Measurements from ENCODE around the gene DUS1L.

The DUS1L gene

DNA sequence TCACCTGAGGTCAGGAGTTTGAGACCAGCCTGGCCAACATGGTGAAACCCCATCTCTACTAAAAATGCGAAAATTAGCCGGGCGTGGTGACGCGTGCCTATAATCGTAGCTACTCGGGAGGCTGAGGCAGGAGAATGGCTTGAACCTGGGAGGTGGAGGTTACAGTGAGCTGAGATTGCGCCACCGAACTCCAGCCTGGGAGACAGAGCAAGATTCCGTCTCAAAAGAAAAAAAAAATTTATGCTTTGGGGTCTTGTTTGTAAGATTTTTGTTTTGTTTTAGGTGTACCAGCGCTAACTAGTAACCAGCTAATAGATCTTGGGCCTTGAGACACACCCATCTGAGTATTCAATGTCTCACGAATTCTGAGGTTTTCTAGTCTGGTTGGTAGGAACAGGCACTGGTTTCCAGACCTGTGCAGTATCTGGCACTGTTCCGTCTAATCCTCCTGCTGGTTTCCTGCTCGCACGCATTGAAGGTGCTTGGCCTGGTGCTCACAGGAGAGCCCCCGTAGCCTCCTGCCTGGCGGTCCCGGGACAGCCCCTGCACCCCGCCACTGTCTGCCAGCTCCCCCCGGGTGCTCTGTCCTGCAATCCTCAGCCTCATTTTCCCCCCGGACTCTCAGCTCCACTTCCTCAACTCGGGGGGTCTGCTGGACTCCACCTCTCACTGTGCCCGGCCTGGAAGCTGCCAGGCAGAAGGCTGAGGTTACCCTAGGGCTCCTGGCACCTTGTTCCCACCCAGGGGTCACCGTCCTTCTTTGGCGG, 10.6 kb upstream of the DUS1L start:
- DNase-seq = peak; percentile 42

DNA sequence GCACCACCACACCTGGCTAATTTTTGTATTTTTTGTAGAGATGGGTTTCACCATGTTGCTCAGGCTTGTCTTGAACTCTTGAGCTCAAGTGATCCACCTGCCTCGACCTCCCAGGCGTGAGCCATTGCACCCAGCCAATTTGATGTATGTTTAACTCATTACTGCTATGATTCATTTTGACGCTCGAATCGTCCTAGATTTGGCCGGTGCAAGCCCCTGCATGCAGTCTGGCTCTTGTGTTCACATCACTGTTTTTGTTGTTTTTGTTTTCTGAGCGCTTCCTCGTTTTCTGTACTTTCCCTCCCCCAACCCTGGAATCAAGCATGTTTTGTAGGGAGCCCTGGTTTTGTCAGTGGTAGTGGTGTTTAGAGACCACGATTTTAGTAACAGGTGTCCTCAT, 7.8 kb upstream of the DUS1L start:
- DNase-seq = no peak

DNA sequence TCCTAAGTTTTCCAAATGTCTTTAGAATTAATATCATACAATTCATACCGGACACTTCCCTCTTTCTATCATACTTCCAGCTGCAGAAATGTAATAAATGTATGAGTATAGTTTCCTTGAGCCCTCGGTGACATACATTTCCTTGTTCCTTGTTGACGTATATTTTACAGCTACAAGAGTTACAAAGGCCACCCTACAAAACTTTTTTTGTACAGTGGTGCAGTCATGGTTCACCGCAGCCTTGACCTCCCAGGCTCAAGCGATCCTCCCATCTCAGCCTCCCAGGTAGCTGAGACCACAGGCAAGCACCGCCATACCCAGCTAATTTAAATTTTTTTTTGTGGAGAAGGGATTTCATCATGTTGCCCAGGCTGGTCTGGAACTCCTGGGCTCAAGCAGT, 7.2 kb upstream of the DUS1L start:
- no peak for DNase-seq

DNA sequence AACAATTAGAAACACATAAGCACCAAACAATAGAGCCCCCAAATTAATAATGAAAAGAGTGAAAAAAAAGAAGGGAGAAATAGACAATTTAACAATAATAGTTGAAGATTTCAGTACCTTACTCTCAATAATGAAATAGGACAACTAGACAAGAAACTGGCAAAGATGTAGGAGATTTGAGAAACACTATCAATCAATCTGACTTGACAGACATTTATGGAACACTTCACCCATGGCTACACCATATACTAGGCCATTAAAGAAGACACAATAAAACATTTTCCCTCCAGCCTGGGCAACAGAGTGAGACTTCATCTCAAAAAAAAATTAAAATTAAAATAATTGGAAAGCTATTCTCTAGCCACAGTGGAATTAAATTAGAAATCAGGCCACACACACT, 5.0 kb upstream of the DUS1L start:
- DNase-seq = no peak

DNA sequence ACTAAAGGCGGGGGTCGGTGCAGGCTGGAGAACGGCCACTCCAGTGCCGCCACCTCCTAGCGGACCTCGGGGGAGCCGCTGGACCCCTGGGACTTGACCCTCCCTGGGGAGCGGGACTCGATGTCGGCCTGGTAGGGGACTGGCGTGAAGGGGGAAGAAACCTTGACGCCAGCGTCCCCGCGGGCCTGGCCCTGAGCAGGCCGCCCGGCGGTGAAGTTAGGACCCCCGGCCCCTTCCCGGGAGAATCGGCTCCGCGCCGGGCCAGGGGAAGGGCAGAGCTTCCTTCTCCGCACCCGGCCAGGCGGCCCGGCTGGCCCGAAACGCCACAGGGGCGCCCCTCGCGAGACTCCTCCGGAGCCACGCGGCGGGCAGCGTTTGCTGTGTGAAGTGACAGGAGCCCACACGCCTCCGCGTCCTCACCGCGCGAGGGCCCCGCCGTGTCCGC, 389 bp downstream of the DUS1L start:
- DNase-seq = peak; percentile 52

DNA sequence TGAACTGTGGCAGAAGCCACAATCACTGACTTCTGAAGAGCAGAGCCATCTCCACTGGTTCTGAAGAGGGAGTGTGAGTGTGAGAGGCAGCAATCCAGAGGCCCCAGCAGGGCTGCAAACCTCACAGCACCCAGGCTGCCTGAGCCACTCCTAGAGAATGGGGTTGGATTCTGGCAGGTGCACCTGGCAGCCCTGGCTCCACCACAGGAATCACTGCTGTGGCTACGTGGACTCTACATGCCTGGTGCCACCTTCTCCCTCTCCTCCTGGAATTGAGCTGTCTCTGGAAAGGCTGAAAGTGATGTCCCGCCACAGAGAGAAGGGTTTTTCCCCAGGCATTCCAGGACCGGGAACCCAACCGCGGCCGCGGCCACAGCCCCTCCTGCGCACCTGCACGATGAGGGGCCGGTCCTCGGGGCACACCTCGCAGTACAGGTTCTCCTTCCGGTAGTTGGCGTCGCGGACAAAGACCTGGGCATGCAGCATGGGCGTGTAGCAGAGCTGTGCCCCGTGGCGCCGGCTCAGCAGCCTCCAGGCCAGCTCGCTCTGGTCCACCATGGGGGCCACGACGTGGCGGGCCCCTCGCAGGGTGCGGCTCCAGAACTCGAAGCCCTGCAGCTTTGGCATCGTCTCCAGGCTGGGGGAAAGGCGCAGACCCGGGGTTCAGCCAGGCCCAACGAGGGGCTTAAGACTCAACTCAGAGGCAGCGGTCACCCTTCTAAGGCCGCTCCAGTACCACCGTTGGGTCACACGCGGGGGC, 991 bp downstream of the DUS1L start:
- no peak for DNase-seq

DNA sequence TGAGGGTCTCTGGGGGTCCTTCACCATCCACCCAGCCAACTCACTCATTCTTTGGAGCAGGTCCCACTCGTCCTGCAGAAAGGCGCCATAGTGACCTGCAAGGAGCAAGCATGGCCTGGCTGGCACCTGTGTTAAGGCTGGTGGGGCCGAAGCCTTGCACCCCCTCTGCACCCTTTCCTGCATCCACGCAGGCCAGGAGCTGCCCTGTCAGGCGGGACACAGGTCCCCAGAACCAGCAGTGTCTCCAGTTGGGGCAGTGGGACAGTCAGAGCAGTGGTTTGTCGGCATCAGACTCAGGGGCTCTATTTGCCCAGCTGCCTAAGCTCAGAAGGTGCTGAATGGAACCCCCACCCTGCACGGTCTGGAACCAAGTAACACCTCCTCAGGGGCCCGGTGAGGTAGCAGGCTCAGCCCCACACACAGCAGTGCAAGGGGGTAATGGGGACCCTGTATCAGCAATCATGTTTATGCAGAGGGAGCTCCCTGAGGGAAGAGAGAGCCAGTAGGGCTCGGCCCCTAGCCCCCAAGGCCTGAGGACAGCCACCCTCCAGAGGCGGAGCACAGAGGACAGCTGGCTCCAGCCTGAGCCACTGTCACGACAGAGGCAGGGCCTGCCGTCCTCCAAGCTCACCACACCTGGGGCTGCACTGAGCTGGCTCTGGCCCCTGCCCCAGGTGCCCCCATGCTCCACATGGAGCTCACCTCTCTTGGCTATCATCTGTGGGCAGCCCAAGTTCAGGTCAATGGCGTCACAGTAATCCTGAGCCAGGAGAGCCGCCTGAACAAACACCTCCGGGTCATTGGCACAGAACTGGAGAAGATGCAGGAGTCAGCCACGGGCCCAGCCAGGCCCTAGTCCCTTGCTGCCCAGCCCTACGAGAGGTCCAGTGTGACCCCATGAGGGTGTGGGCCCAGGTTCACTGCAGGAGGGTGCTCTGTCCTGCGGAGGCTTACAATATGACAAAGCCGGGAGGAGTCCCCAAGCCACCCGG, 1.9 kb downstream of the DUS1L start:
- no peak for DNase-seq

DNA sequence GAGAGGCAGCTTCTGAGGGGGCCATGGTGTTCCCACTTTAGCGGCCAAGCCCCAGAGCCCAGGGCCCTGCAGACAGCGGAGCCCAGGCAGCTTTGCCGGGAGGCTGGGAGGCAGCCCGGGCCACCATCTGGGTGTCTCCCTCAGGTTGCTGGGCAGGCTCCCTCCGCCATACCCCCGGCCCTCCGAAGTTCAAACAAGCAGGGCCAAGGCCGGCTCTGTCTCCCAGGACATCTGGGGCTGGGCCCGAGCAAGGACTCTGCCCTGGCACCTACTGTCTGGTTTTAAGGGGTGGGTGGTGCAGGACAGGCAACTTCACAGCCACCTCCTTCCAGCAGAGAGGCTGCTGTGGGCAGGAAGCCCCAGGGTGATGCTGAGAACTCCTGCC, 2.6 kb downstream of the DUS1L start:
- no peak for DNase-seq

DNA sequence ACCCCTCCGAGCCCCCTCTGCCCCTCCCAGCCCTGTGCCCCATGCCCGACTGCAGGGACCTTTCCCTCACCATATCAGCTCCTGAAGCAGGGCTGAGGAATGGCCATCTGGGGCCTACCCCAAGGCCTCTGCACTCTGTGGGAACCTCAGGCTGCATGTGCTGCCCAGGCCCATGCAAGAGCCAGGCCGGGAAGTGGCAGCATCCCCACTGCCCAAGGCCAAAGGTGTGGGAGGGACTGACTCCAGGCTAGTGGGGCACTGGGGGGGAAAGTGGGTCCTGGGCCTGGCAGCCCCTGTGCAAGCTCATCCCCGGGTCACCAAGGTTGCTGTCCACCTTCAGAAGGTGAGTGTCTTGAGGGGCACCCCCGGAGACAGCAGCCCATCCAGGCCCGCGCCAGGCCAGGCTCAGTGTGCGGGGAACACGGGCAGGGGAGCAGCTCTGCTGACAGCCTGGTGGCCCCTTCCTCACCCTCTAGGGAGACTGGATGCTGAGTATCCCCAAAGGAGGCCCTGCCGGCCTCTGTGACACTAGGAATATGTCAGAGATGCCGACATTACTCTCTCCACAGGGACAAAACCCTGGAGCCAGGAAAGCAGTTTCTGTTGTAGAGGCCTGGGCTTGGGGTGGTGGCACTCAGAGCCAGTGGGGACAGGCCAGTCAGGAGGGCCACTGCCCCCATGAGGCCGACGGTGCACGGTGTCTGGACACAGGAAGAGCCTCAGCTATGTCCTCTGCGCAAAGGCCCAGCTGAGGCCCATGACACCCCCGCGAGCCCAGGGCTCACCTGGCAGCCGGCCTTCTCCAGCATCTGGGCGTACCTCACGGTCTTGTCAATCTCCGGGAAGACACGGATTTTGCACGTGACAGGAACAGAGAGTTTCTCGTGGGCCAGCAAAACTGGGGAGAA, 3.3 kb downstream of the DUS1L start:
- no peak for DNase-seq

DNA sequence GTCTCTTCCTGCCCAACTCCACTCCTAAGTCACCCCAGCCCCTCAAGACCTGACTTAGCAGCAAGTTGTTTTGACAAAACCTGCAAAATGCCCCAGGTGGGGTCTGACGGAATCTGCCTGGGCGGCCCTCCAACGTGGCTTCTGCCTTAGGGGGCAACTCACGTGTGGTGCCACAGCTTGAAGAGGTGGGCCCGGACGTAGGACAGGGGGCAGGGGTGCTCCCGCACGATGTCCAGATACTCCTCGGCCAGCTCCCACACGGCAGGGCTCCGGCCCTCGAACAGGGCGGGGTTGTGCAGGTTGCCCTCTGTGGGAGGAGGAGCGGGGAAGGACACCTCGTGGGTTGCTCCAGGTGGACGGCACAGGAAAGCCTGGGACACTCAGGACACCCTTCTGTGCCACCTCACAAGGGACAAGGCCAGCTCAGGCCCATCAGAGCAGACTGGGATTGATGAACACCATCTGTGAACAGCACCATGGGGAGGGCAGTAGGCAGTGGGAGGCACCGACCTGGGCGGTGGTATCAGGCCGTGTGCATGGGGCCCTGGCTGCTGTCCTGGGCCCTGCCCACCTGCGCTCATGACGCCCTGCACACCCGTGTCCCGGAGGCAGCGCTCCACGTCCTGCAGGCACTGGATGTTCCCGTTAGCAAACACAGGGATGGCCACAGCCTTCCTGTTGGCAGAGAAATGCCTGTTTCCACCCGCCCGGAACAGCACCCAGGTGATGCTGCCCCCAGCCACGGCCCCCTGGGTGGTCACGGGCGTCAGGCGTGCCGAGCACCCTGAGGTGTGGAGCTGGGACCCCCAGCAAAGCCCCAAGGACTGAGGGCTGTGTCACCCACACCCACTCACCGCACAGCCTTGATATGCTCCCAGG, 4.3 kb downstream of the DUS1L start:
- no peak for DNase-seq

DNA sequence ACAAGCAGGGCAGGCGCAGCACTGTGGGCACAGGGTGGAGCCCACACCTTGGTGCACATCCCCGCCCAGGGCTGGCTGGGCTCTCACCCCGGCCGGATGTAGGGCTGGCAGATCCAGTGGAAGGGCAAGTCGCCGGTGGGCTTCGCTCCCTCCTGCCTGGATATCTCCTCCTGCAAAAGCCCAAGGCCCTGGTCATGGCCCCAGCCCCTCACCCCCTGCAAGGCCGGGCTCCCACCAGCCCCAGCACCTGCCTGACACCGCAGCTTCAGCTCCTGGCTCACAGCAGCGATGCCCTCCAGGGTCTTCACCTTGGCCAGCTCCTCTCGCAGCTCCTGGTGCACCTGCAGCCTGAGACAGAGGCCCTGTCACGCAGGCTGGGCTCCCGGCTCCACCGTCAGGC, 5.0 kb downstream of the DUS1L start:
- no peak for DNase-seq

DNA sequence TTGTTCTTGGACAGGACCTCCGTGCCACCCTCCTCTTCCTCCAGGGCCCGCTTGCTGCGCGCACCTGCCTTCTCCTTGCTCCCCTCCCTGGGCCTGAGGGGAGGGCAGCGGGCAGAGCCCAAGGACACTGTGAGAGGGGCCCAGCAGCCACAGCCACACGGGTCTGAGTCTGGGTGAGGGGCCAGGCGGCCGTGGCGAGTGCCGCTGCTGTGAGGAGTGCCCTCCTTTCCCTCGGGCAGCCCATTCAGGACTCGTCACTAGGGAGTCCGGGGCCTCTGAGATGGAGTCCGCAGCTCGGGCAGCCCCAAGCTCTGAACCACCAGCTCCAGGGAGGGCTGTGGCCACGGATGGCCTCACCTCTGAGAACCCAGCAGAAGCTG, 5.6 kb downstream of the DUS1L start:
- DNase-seq = no peak

DNA sequence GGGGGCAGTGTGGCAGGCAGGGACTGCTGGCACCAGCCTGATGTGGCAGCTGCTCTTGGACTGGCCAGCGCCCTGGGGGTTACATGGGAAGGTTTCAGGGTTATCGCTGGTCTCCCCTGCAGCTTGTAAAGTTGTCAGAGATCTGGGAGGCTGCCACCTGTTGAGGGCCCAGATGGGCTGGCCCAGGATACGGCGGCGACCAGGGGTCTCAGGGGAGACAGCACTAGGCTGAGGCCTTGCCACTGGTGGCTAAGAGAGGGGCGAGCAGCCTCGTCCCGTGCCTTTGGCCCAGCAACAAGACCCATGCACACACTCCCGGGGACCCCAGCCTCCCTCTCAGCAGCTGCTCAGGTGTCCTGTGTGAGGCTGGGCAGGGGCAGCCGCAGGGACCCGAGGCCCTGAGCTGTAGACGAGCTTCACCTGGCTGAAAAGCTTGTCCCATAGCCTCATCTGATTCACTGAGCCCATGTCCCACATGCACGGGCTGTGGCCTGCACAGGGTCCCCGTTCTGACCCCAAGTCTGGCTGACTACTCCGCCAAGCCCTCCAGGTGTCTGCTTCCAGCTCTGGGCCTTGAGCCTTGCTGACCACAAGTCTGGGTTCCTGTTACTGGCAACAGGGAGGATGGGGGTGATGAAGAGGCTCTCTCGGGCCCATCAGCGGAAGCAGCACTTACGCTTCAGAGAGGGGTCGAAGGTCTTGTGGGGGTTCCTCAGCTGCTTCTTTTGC, 6.2 kb downstream of the DUS1L start:
- no peak for DNase-seq

DNA sequence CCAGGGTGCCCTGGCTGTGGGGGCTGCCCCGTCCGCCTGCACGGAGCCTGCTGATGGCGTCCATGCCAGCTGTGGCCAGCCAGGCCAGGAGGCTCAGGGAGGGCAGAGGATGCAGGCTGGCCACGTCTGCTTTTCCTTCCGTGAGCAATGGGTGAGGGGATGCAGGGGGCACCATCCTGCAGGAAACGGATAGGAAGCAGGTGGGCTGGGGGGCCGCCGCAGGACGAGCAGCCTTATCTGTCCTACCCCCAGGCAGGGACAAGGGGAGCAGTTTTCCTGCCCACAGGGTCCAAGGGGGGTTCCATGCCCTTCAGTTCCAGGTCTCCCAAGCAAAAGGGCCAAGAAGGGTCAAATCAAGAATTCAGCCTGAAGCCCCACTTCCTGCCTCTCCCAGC, 6.8 kb downstream of the DUS1L start:
- no peak for DNase-seq

DNA sequence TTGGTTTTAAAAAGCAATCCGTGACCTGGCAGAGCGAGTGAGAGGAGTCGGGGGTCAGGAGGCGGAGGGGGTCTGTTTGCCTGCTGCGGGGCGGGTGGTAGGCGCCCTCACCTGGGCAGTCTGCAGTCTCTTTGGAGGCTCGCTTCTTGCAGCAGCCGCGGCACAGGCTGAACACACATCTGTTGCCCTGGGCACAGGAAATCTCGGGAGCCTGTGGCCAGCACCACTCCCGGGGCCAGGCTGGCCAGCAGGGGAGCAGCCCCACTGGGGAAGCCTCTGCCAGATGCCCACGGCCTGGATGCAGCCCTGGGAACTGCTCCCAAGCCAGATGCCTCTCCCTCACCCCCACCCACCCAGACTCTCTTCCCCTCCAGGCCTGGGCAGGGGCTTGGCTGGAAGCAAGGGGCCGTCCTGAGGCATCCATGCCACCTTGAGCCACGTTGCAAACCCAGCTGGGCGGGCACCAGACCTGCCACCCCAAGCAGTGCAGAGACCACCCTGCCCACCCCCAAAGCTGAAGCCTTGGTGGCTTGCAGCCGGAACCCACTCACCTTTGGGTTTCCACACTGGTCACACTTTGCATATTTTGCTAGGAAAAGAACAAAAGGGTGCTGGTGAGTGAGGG, 7.3 kb downstream of the DUS1L start:
- DNase-seq = no peak

DNA sequence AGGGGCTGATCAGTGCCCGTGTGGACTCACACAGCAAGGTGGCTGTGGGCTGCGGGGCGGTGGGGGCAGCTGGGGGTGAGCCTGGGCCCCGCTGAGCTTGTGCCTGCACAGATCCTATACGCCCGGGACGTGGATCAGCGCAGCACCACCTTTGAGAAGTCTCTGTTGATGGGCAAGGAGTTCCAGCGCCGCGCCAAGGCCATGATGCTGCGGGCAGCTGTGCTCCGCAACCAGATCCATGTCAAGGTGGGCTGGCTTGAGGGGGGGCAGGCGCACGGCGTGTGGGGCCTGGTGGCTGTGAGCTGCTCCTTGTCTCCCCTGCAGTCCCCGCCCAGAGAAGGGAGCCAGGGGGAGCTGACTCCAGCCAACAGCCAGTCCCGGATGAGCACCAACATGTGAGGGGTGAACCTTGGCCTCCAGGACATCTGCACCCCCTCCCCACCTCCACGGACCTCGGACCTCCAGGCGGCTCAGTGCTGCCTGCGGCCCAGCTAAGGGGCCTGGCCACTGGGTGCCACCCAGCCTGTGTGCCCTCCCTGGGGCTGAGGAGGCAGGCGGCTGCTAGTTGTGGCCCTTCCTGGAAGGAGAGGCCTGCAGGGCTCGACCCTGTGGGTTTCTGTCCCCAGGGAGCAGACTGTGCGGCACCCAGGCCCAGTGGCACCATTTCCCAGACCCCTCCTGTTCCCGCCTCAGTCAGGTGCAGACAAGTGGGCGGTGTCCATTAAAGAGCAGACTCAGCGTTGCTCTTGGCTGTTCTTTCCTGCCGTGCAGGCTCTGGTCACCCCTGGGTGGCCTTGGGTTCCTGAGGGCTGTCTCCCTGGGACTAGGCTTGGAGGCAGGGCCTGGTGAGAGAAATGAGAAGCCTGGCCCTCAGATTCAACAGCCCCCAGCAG, 8.6 kb downstream of the DUS1L start:
- no peak for DNase-seq

DNA sequence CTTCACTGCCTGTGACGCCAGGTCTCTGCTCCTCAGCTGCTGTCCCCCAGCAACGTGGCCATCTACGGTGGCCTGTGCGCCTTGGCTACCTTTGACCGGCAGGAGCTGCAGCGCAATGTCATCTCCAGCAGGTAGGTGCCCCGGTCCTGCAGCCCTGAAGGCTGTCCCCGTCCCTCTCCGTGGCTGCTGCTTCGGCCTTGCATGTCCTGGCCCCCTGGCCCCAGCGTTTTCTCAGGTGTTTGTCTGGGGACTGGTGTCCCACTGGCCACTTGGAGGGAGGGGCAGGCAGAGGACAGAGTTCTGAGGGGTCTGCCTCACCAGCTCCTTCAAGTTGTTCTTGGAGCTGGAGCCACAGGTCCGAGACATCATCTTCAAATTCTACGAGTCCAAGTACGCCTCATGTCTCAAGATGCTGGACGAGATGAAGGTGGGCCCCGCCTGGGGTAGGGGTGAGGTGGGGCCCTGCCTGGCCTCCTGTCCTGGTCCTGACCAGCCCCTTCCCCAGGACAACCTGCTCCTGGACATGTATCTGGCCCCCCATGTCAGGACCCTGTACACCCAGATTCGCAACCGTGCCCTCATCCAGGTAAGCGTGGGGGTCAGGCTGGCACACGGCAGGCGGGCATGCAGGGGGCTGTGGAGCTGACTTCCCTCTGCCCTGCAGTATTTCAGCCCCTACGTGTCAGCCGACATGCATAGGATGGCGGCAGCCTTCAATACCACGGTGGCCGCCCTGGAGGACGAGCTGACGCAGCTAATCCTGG, 9.5 kb downstream of the DUS1L start:
- DNase-seq = no peak

Measured in hematopoietic multipotent progenitor cell treated with erythropoietin and hydrocortisone succinate and interleukin-3 and kit ligand, for 4 days (in vitro differentiated cells).